Measurements from ENCODE around the gene GRM1.
"Not testable (repeated sequence)": the region's sequence is repeated elsewhere in the genome, so short reads cannot be mapped to it uniquely, and the experiment has no call there.

The GRM1 gene

DNA sequence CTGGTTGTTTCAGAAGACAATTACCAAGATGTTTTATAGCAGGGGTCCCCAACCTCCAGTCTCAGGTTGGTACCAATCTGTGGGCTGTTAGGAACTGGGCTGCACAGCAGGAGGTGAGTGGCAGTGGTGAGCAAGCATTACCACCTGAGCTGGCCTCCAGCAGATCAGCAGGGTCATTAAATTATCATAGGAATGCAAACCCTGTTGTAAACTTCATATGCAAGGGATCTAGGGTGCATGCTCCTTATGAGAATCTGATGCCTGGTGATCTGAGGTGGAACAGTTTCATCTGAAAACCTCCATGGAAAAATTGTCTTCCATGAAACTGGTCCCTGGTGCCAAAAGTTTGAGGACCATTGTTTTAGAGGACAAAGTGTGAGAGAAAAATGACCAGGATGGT is 240.6 kb downstream of the GRM1 start:
- no peaks in the 10 kb centered on the region for H3K36me3 ChIP-seq (ENCODE audit: control insufficient read depth, insufficient read depth, low read length)
- peaks cover 12% of the 10 kb centered on the region for H3K4me1 ChIP-seq (ENCODE audit: control insufficient read depth, insufficient read depth, low read length)
- no peak overlapping the region for H3K9ac ChIP-seq (ENCODE audit: low read depth, low read length)
- no peak overlapping the region for H3K4me3 ChIP-seq (ENCODE audit: low read depth, low read length)
- no peak overlapping the region for H3K27ac ChIP-seq (ENCODE audit: low read depth, low read length)
- no peaks in the 10 kb centered on the region for H3K27me3 ChIP-seq (ENCODE audit: control insufficient read depth, insufficient read depth, low read length)
- no peaks in the 10 kb centered on the region for H3K9me3 ChIP-seq (ENCODE audit: control insufficient read depth, insufficient read depth, low read length)

DNA sequence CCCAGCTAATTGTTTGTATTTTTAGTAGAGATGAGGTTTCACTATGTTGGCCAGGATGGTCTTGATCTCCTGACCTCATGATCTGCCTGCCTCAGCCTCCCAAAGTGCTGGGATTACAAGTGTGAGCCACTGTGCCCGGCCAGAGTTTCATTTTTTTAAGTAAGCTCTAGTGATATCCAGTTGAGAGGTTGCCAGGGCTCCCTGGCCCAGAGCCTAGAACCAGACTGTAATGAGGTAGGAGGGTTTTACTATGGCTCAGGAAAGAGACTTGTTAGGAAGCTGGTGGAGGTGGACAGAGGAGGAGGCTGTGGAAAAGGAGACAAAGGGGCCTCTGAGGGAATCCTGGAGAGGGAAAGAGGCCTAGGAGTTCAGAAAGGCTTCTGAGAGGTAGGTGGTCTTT is 242.3 kb downstream of the GRM1 start:
- H3K27ac ChIP-seq (ENCODE audit: low read depth, low read length); H3K36me3 ChIP-seq (ENCODE audit: control insufficient read depth, insufficient read depth, low read length); H3K9me3 ChIP-seq (ENCODE audit: control insufficient read depth, insufficient read depth, low read length); H3K4me3 ChIP-seq (ENCODE audit: low read depth, low read length); H3K27me3 ChIP-seq (ENCODE audit: control insufficient read depth, insufficient read depth, low read length); H3K9ac ChIP-seq (ENCODE audit: low read depth, low read length): not testable (repeated sequence)
- peaks cover 12% of the 10 kb centered on the region for H3K4me1 ChIP-seq (ENCODE audit: control insufficient read depth, insufficient read depth, low read length)

DNA sequence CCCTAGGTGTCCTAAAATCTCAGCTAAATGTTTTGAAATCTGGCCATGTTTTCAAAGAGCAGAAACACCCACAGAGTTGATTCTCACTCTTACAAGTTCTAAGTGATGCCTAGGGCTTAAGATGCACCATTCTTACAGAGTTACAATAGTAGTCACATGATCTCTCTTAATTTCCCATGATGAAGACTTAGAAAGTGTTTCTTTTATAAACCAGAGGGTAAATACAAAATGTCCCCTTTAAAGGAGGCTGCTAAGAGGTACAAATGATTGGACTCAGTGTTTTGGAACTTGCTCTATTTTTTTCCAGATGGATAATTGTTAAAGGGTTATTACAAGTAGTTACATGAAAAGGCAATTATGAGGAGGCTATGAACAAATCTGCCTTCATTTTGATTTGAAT is 244.6 kb downstream of the GRM1 start:
- H3K27me3 ChIP-seq (ENCODE audit: control insufficient read depth, insufficient read depth, low read length), result no peaks in the 10 kb centered on the region
- H3K9me3 ChIP-seq (ENCODE audit: control insufficient read depth, insufficient read depth, low read length), result no peaks in the 10 kb centered on the region
- no peaks in the 10 kb centered on the region for H3K36me3 ChIP-seq (ENCODE audit: control insufficient read depth, insufficient read depth, low read length)
- peaks cover 12% of the 10 kb centered on the region for H3K4me1 ChIP-seq (ENCODE audit: control insufficient read depth, insufficient read depth, low read length)
- no peak overlapping the region for H3K4me3 ChIP-seq (ENCODE audit: low read depth, low read length)
- H3K27ac ChIP-seq (ENCODE audit: low read depth, low read length), result no peak overlapping the region
- no peak overlapping the region for H3K9ac ChIP-seq (ENCODE audit: low read depth, low read length)

DNA sequence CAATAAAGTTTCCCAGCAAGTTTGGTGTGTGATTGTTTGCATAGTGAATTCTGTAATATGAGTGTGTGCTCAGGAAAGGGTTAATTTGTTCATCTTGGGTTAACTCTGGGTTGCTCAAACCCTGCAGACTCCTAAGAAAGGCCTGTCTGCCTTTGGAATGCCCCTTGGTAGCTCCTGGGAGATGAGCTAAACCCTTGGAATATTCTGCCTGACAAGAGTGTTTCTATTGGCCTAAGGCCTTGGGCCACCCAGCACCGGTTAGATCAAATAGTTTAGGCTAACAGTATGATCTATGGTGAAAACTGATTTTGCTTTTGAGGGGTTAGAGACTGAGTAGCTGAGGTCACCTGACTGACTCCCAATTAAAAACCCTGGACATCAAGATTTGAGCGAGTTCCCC is 248.3 kb downstream of the GRM1 start:
- Histone ChIP-seq H3K27ac (ENCODE audit: low read depth, low read length) (no peak overlapping the region), H3K36me3 (ENCODE audit: control insufficient read depth, insufficient read depth, low read length) (no peaks in the 10 kb centered on the region), H3K4me1 (ENCODE audit: control insufficient read depth, insufficient read depth, low read length) (0 out of 2 replicates have a peak, but pooled peaks cover 4% of the 10 kb centered on the region), H3K4me3 (ENCODE audit: low read depth, low read length) (no peak overlapping the region), H3K27me3 (ENCODE audit: control insufficient read depth, insufficient read depth, low read length) (no peaks in the 10 kb centered on the region), H3K9me3 (ENCODE audit: control insufficient read depth, insufficient read depth, low read length) (no peaks in the 10 kb centered on the region), H3K9ac (ENCODE audit: low read depth, low read length) (no peak overlapping the region)

DNA sequence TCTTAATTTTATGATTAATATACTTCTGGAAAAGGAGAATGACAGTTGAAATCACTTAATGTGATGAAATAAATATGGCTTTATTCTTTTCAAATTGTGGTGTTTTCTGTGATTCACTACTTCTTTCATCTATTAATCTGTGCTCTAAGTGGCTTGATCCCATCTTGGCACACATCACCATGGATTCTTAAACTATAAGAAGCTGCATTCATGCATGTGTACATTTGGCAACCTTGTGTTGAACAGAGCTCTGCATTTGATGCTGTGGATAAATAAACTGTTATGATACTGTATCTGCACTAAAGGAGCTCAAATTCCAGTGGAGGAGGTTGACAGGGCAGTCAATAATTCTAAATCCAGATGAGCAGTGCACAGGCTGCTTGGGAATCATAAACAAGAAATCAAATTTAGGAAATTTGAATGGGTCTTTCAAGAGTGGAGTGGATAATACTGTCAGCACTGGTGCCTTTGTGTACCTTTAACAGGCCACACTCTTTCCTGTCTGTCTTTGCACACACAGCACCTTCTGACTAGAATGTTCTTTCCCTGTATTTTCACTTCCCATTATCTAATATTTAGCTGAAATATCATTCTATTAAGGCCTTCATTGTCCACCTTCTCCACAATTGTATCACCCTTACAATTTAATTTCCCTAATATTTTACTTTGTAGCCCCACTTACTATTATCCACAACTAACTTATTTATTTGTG is 252.9 kb downstream of the GRM1 start:
- no peaks in the 10 kb centered on the region for H3K9me3 ChIP-seq (ENCODE audit: control insufficient read depth, insufficient read depth, low read length)
- H3K4me3 ChIP-seq (ENCODE audit: low read depth, low read length), result no peak overlapping the region
- 0 out of 2 replicates have a peak, but pooled peaks cover 4% of the 10 kb centered on the region for H3K4me1 ChIP-seq (ENCODE audit: control insufficient read depth, insufficient read depth, low read length)
- no peak overlapping the region for H3K9ac ChIP-seq (ENCODE audit: low read depth, low read length)
- H3K27ac ChIP-seq (ENCODE audit: low read depth, low read length), result no peak overlapping the region
- H3K27me3 ChIP-seq (ENCODE audit: control insufficient read depth, insufficient read depth, low read length), result no peaks in the 10 kb centered on the region
- no peaks in the 10 kb centered on the region for H3K36me3 ChIP-seq (ENCODE audit: control insufficient read depth, insufficient read depth, low read length)

DNA sequence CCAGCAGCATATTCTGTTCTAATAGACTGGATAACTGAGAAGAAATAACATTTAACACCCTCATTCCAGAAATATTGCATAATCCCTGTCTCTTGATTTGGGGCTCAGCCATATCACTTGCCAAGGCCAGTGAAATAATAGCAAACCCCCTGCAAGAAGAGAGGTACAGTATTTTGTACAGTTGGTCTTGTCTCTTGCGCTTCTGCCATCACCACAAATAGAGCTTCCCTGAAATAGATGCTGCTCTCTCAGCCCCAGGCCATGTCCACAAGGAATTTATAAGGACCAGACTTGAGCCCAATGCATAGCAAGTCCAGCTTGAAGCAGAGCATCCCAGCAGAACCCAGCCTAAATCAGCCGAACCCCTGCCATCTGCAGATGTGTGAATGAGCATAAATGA is 254.0 kb downstream of the GRM1 start:
- Histone ChIP-seq H3K27ac (ENCODE audit: low read depth, low read length) (no peak overlapping the region), H3K27me3 (ENCODE audit: control insufficient read depth, insufficient read depth, low read length) (no peaks in the 10 kb centered on the region), H3K36me3 (ENCODE audit: control insufficient read depth, insufficient read depth, low read length) (no peaks in the 10 kb centered on the region), H3K4me3 (ENCODE audit: low read depth, low read length) (no peak overlapping the region), H3K9me3 (ENCODE audit: control insufficient read depth, insufficient read depth, low read length) (no peaks in the 10 kb centered on the region), H3K9ac (ENCODE audit: low read depth, low read length) (no peak overlapping the region), H3K4me1 (ENCODE audit: control insufficient read depth, insufficient read depth, low read length) (0 out of 2 replicates have a peak, but pooled peaks cover 4% of the 10 kb centered on the region)

DNA sequence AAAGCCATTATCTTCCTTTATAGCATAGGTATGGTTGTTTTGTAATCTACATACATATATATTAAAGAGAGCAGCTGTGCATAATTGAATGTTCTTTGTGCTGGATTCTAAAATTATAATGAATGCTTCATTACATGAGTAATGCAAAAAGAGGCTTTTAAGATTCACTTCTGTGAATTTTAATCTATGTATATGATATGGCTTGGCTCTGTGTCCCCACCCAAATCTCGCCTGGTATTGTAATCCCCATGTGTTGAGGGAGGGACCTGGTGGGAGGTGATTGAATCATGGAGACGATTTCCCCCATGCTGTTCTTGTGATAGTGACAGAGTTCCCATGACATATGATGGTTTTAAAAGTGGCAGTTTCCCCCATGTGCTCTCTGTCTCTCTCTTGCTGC is 255.4 kb downstream of the GRM1 start:
- Histone ChIP-seq H3K9me3 (ENCODE audit: control insufficient read depth, insufficient read depth, low read length) (no peaks in the 10 kb centered on the region), H3K27ac (ENCODE audit: low read depth, low read length) (no peak overlapping the region), H3K27me3 (ENCODE audit: control insufficient read depth, insufficient read depth, low read length) (no peaks in the 10 kb centered on the region)

DNA sequence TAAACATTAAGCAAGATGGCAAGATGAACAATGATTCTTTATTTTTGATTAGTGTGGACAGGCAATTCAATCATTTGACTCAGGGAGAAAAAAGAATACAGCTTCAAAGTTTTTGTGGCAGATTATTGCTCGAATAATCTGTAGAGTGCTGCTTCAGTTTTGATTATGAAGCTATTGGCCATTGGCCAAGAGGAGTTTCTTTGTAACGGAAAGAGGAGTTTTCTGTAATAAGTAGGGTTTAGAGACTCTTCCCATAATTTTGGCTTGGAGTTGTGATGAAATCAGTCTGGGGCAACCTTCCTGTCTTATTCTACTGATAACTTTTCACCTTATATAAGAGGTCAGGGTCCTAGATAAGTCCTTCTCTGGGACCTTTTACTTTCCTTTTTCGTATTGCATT is 258.1 kb downstream of the GRM1 start:
- no peaks in the 10 kb centered on the region for H3K4me1 ChIP-seq (ENCODE audit: control insufficient read depth, insufficient read depth, low read length)
- H3K9ac ChIP-seq (ENCODE audit: low read depth, low read length), result no peak overlapping the region
- no peak overlapping the region for H3K4me3 ChIP-seq (ENCODE audit: low read depth, low read length)
- no peak overlapping the region for H3K27ac ChIP-seq (ENCODE audit: low read depth, low read length)
- H3K27me3 ChIP-seq (ENCODE audit: control insufficient read depth, insufficient read depth, low read length), result no peaks in the 10 kb centered on the region
- no peaks in the 10 kb centered on the region for H3K9me3 ChIP-seq (ENCODE audit: control insufficient read depth, insufficient read depth, low read length)
- no peaks in the 10 kb centered on the region for H3K36me3 ChIP-seq (ENCODE audit: control insufficient read depth, insufficient read depth, low read length)

More for the DNA sequence above, 255.4 kb downstream of the GRM1 start:
- H3K4me3 ChIP-seq (ENCODE audit: low read depth, low read length), result no peak overlapping the region
- no peaks in the 10 kb centered on the region for H3K36me3 ChIP-seq (ENCODE audit: control insufficient read depth, insufficient read depth, low read length)
- H3K4me1 ChIP-seq (ENCODE audit: control insufficient read depth, insufficient read depth, low read length), result 0 out of 2 replicates have a peak, but pooled peaks cover 4% of the 10 kb centered on the region
- no peak overlapping the region for H3K9ac ChIP-seq (ENCODE audit: low read depth, low read length)

DNA sequence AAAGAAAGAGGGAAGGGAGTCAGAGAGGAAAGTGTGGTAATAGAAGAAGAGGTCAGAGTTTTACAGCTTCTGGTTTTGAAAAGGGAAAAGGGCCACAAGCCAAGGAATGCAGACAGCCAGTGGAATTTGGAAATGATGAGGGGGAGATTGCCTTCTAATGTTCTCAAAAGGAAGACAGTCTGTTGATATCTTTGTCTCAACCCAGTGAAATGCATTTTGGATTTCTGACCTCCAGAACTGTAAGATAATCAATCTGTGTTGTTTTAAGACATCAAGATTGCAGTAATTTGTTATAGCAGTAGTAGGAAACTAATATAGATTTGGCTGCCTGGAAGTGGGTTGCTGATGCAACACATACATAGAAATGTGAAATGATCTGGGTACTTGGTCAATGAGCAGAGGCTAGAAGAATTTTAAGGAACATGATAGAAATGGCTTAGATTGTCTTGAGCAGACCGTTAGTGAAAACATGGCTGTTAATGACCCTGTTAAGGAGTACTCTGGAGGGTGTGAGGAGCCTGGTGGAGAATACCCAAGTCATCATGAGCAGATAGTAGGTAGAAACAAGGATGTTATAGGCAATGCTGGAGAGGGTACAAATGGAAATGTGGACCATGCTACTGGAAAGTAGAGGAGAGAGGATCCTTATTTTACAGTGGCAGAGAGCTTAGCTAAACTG is 259.0 kb downstream of the GRM1 start:
- Histone ChIP-seq H3K4me1 (ENCODE audit: control insufficient read depth, insufficient read depth, low read length) (no peaks in the 10 kb centered on the region), H3K9me3 (ENCODE audit: control insufficient read depth, insufficient read depth, low read length) (no peaks in the 10 kb centered on the region), H3K4me3 (ENCODE audit: low read depth, low read length) (no peak overlapping the region), H3K9ac (ENCODE audit: low read depth, low read length) (no peak overlapping the region), H3K36me3 (ENCODE audit: control insufficient read depth, insufficient read depth, low read length) (no peaks in the 10 kb centered on the region), H3K27ac (ENCODE audit: low read depth, low read length) (no peak overlapping the region), H3K27me3 (ENCODE audit: control insufficient read depth, insufficient read depth, low read length) (no peaks in the 10 kb centered on the region)

DNA sequence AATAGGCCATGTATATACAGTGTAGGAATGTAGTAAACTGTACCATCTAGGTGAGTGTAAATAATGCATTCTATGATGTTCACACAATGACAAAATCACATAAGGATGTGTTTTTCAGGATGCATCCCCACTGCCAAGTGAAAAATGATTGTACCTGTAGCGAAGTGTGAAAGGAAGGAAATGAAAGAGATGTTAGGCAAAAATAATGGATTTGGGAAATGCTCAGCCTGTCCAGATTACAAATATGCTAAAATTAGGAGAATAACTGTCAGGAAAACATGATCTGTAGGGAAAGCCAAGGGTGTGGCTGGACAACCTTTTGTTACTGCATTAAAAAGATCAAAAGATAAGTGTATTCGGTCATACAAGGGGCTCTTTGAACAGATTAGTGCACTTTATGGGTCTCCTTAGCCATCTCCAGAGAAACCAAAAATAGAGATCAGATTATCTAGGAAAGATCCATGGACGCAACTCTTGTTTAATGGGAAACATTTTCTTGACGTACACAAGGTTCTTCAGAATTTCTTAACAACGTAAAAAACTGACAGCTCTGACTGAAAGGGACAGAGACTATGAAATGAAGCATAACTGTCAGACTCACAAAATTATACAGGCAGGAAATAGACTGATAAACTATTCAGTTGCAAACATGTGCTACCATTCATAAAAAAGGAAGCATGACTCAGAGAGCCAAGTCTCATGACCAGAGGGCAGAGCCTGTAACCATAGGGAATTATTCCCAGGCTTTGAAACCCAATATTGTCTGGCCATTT is 261.1 kb downstream of the GRM1 start:
- Histone ChIP-seq H3K4me3 (ENCODE audit: low read depth, low read length) (no peak overlapping the region), H3K27me3 (ENCODE audit: control insufficient read depth, insufficient read depth, low read length) (no peaks in the 10 kb centered on the region), H3K4me1 (ENCODE audit: control insufficient read depth, insufficient read depth, low read length) (no peaks in the 10 kb centered on the region), H3K9me3 (ENCODE audit: control insufficient read depth, insufficient read depth, low read length) (no peaks in the 10 kb centered on the region), H3K36me3 (ENCODE audit: control insufficient read depth, insufficient read depth, low read length) (no peaks in the 10 kb centered on the region), H3K27ac (ENCODE audit: low read depth, low read length) (no peak overlapping the region), H3K9ac (ENCODE audit: low read depth, low read length) (no peak overlapping the region)

DNA sequence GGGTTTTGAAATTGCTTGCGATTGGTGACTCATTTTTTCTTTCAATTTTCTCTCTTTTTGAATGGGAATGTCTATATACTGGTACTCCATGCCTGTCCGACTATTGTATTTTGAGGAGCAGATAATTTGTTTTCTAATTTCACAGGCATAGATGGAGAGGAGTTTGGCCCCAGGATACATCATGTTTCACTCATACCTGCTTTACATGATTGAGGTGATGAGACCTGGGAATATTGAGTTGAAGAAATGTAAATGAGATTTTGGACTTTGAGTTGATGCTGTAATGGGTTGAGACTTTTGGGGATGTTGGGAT is 261.7 kb downstream of the GRM1 start:
- no peak overlapping the region for H3K4me3 ChIP-seq (ENCODE audit: low read depth, low read length)
- no peaks in the 10 kb centered on the region for H3K36me3 ChIP-seq (ENCODE audit: control insufficient read depth, insufficient read depth, low read length)
- H3K9me3 ChIP-seq (ENCODE audit: control insufficient read depth, insufficient read depth, low read length), result no peaks in the 10 kb centered on the region
- no peaks in the 10 kb centered on the region for H3K27me3 ChIP-seq (ENCODE audit: control insufficient read depth, insufficient read depth, low read length)
- H3K4me1 ChIP-seq (ENCODE audit: control insufficient read depth, insufficient read depth, low read length), result no peaks in the 10 kb centered on the region
- no peak overlapping the region for H3K9ac ChIP-seq (ENCODE audit: low read depth, low read length)
- no peak overlapping the region for H3K27ac ChIP-seq (ENCODE audit: low read depth, low read length)
